ENCODE measurements around the gene HRAS. TPM values are rescaled to one million over a fixed set of nuclear protein-coding genes. Genes with fewer than 3 reads are reported as not detected.

HRAS gene
- total and polyA plus RNA-seq, 2 of the 13 experiments (the other 11 are each of a cell fraction or from before 2014, with no cell fraction given), result 32.9 to 50.0 TPM

- TF ChIP-seq REL (CRISPR knock-in tag; conservative IDR thresholded peaks at IDR 0.05) (no peak), ZNF619 (CRISPR knock-in tag; IDR thresholded peaks at IDR 0.05) (no peak), AKAP8 (CRISPR knock-in tag; IDR thresholded peaks at IDR 0.05) (peak; percentile 58; the same call in 1 of the 2 replicates), THAP8 (CRISPR knock-in tag; IDR thresholded peaks at IDR 0.05; ENCODE audit: borderline replicate concordance) (no peak), IKZF5 (CRISPR knock-in tag; IDR thresholded peaks at IDR 0.05) (no peak; the same call in 1 of the 2 replicates), MED13 (CRISPR knock-in tag; IDR thresholded peaks at IDR 0.05) (no peak), TP53 (CRISPR knock-in tag; conservative IDR thresholded peaks at IDR 0.05) (no peak), ZNF639 (CRISPR knock-in tag; conservative IDR thresholded peaks at IDR 0.05) (0 out of 2 replicates have a peak, but pooled peaks have one; percentile 18), NCOA1 (CRISPR knock-in tag; IDR thresholded peaks at IDR 0.05) (no peak), CENPX (CRISPR knock-in tag; IDR thresholded peaks at IDR 0.05) (no peak), HMGXB4 (CRISPR knock-in tag; IDR thresholded peaks at IDR 0.05; ENCODE audit: borderline replicate concordance in 1 of 2, low read depth in 1 of 2) (peak in 1 of 2 experiments; percentile 20; a peak in 1 of 4 replicates), ZNF282 (IDR thresholded peaks at IDR 0.05; ENCODE audit: partially characterized antibody) (no peak), ERF (CRISPR knock-in tag; IDR thresholded peaks at IDR 0.05) (no peak), SMC3 (IDR thresholded peaks at IDR 0.05; ENCODE audit: low read length) (no peak), BCL3 (CRISPR knock-in tag; IDR thresholded peaks at IDR 0.05) (no peak), ZBTB8A (CRISPR knock-in tag; IDR thresholded peaks at IDR 0.05; ENCODE audit: borderline replicate concordance, low read depth) (no peak), MNT (IDR thresholded peaks at IDR 0.05) (peak; percentile 97), MEIS1 (CRISPR knock-in tag; IDR thresholded peaks at IDR 0.05; ENCODE audit: borderline replicate concordance) (no peak), RXRB (CRISPR knock-in tag; IDR thresholded peaks at IDR 0.05; ENCODE audit: borderline replicate concordance) (peak; percentile 13; the same call in 1 of the 2 replicates), SAP130 (CRISPR knock-in tag; IDR thresholded peaks at IDR 0.05; ENCODE audit: low read depth) (peak; percentile 85), ZNF121 (CRISPR knock-in tag; IDR thresholded peaks at IDR 0.05) (peak; percentile 46; the same call in 1 of the 2 replicates)
These were observed 1.7 kb upstream of the HRAS start, which contains the start of gene LRRC56 (continued) for GRCh38 chr11:536841-537621.
